Measurements from ENCODE around the gene LYST. TPM values are rescaled to one million over a fixed set of nuclear protein-coding genes. Genes with fewer than 3 reads are reported as not detected.
"Not testable (repeated sequence)": the region's sequence is repeated elsewhere in the genome, so short reads cannot be mapped to it uniquely, and the experiment has no call there.

The LYST gene
- total RNA-seq, 2 donors from 2014 or later = 21.9 to 41.7 TPM

- Histone ChIP-seq H3K4me3 (peak overlapping the region; percentile 49 to 70), H3K27ac (peak overlapping the region; percentile 89 to 90), H3K9me3 (no peaks in the 10 kb centered on the region), H3K27me3 (replicated peaks; ENCODE audit: insufficient read depth) (no peaks in the 10 kb centered on the region), H3K4me1 (replicated peaks) (no peaks in the 10 kb centered on the region), H3K36me3 (no peaks in the 10 kb centered on the region)
- no peak for DNase-seq (ENCODE audit: low spot score)
- TF ChIP-seq POLR2AphosphoS5 (IDR thresholded peaks at IDR 0.05) (no peak), CTCF (IDR thresholded peaks at IDR 0.05) (no peak), POLR2A (IDR thresholded peaks at IDR 0.05) (no peak)
- intact Hi-C loops (cut with DNase I) = no loop called here
- 9% methylated on average over 59 of the region's 71 CpGs for WGBS
Observed at GRCh38 chr1:235650341-235651169, 216.2 kb downstream of the LYST start.

- intact Hi-C loops (cut with DNase I) = no loop called here
- Histone ChIP-seq H3K9me3 (no peaks in the 10 kb centered on the region), H3K36me3 (no peaks in the 10 kb centered on the region), H3K27ac (peak within 1 kb of the TSS; percentile 89 to 90), H3K27me3 (replicated peaks; ENCODE audit: insufficient read depth) (no peaks in the 10 kb centered on the region), H3K4me3 (peak within 1 kb of the TSS; percentile 49 to 70), H3K4me1 (replicated peaks) (no peaks in the 10 kb centered on the region)
- WGBS = under 1% methylated on average over 52 of the region's 111 CpGs
- DNase-seq (ENCODE audit: low spot score) = peak; percentile 38
- TF ChIP-seq CTCF (IDR thresholded peaks at IDR 0.05) (no peak), POLR2AphosphoS5 (IDR thresholded peaks at IDR 0.05) (no peak), POLR2A (IDR thresholded peaks at IDR 0.05) (no peak)
Observed at GRCh38 chr1:235649368-235650163, 217.1 kb downstream of the LYST start, which contains the start of gene GNG4. Gene GNG4 (minus strand): TSS chr1:235649784. CDS start chr1:235583838, 65,946 bp downstream.

- H3K4me1 ChIP-seq (replicated peaks) = no peaks in the 10 kb centered on the region
- no peaks in the 10 kb centered on the region for H3K27me3 ChIP-seq (replicated peaks; ENCODE audit: insufficient read depth)
- peak overlapping the region; percentile 49 to 70 for H3K4me3 ChIP-seq
- H3K36me3 ChIP-seq = no peaks in the 10 kb centered on the region
- intact Hi-C loops (cut with DNase I) = no loop called here
- peak overlapping the region; percentile 89 to 90 for H3K27ac ChIP-seq
- no peaks in the 10 kb centered on the region for H3K9me3 ChIP-seq
- WGBS = 1% methylated on average over 28 of the region's 30 CpGs
- TF ChIP-seq CTCF (IDR thresholded peaks at IDR 0.05) = no peak
- no peak for TF ChIP-seq POLR2A (IDR thresholded peaks at IDR 0.05)
- no peak for TF ChIP-seq POLR2AphosphoS5 (IDR thresholded peaks at IDR 0.05)
- DNase-seq (ENCODE audit: low spot score) = peak; percentile 58
Observed at GRCh38 chr1:235648954-235649367, 217.7 kb downstream of the LYST start.

- no peak for TF ChIP-seq POLR2A (IDR thresholded peaks at IDR 0.05)
- no peak for TF ChIP-seq CTCF (IDR thresholded peaks at IDR 0.05)
- TF ChIP-seq POLR2AphosphoS5 (IDR thresholded peaks at IDR 0.05) = no peak
- intact Hi-C loops (cut with DNase I) = no loop called here
- Histone ChIP-seq H3K4me3 (peak overlapping the region; percentile 49 to 70), H3K27me3 (replicated peaks; ENCODE audit: insufficient read depth) (no peaks in the 10 kb centered on the region), H3K9me3 (no peaks in the 10 kb centered on the region), H3K27ac (peak overlapping the region; percentile 89 to 90), H3K4me1 (replicated peaks) (no peaks in the 10 kb centered on the region), H3K36me3 (no peaks in the 10 kb centered on the region)
- DNase-seq (ENCODE audit: low spot score) = peak; percentile 36
- 3% methylated on average over 31 of the region's 31 CpGs for WGBS
Observed at GRCh38 chr1:235648407-235648907, 218.2 kb downstream of the LYST start.

GRCh38 chr1:235647537-235647936, 219.2 kb downstream of the LYST start:
- H3K4me3 ChIP-seq; H3K27ac ChIP-seq; H3K27me3 ChIP-seq (replicated peaks; ENCODE audit: insufficient read depth); H3K4me1 ChIP-seq (replicated peaks); H3K36me3 ChIP-seq; H3K9me3 ChIP-seq; DNase-seq (ENCODE audit: low spot score); intact Hi-C loops (cut with DNase I): not testable (repeated sequence)
- WGBS = 88% methylated on average over 12 of the region's 12 CpGs

All from prostate gland (tissue), 2 donors.